Right cardiac atrium (tissue), 5 donors: ENCODE results near the gene TMEM19. TPM values are rescaled to one million over a fixed set of nuclear protein-coding genes. Genes with fewer than 3 reads are reported as not detected.
"Not testable (repeated sequence)": the region's sequence is repeated elsewhere in the genome, so short reads cannot be mapped to it uniquely, and the experiment has no call there.

ENCODE experiments used
- ATAC-seq, 2 donors: fragments of 200-7000 bp; cut with Tn5 transposase; one replicate each; pipeline versions ENCODE4 v1.8.0 to v1.9.1; 2020; ENCODE audit warnings: moderate library complexity in 2 of 2, mild to moderate bottlenecking in 1 of 2
- DNase-seq, 3 donors: peaks; one replicate each; pipeline ENCODE4 v3.0.0-alpha.2; 2020
- H3K27ac ChIP-seq: one replicate; pipeline ENCODE4 v1.5.1; 2013; ENCODE audit warnings: mild to moderate bottlenecking, low read length, control low read depth, moderate library complexity
- H3K27me3 ChIP-seq: one replicate; pipeline ENCODE4 v1.6.1; 2013; ENCODE audit not compliant: control insufficient read depth, insufficient read depth
- H3K4me1 ChIP-seq: one replicate; pipeline ENCODE4 v1.6.1; 2013; ENCODE audit warnings: low read length; ENCODE audit not compliant: control insufficient read depth, insufficient read depth
- H3K4me3 ChIP-seq: one replicate; pipeline ENCODE4 v1.5.1; 2013; ENCODE audit warnings: low read length, control low read depth
- H3K9me3 ChIP-seq: one replicate; pipeline ENCODE4 v1.6.1; 2013; ENCODE audit warnings: low read length; ENCODE audit not compliant: control insufficient read depth
- WGBS: extraction: QIAGEN DNeasy Blood & Tissue Kit; methylation state at CpG from one replicate; pipeline ENCODE4 v1.1.7; 2013; 5-methylcytosine and 5-hydroxymethylcytosine counted together
- intact Hi-C, 4 donors: fragments of 100-400 bp; cut with DNase I; formaldehyde crosslinking; loops; one replicate each; pipeline versions ENCODE4 v1.11.0 to v1.14.0; 2022 to 2023
- polyA plus RNA-seq: library from polyadenylated mRNA; stranded (reverse); fragments of 200-250 nt; gene quantifications from one replicate; pipeline ENCODE4 v1.2.3, GENCODE V29; 2013
- total RNA-seq, 4 donors: library from RNA; stranded (reverse); fragmentation: NEBNext Ultra II Directional; extraction: Animal tissue kit (Norgen Biotek cat#: 25700); gene quantifications; one replicate each; pipeline ENCODE4 v1.2.1, GENCODE V29; 2021
- donor health status: healthy with polysubstance abuse.
- donor health status: DM: no; HTN: yes; CAD: no.
- donor health status: DM: no; HTN: no; CAD: no.
- donor health status: DM: no; HTN: yes; CAD: no; lungs with severe emphysema.
- donor health status: DM: yes; HTN: yes; CAD: no.

The TMEM19 gene
- total and polyA plus RNA-seq, 5 donors: 14.0 to 31.3 (median 28.9) TPM

- no peak overlapping the region for H3K27ac ChIP-seq
- 18% methylated on average over 4 of the region's 4 CpGs for WGBS
- DNase-seq: no peak
- H3K4me1 ChIP-seq: peaks cover 3% of the 10 kb centered on the region
- intact Hi-C loops: loop anchor here in 2 of 4 donors (10.0 kb wide), 1 partner anchor 90 kb away; the partner anchor contains the start of gene RAB21 (in 2 of the 2)
- peak overlapping the region; percentile 89 for H3K4me3 ChIP-seq
- ATAC-seq: no peak
- H3K27me3 ChIP-seq: no peaks in the 10 kb centered on the region
- H3K9me3 ChIP-seq: no peaks in the 10 kb centered on the region
Measured at GRCh38 chr12:71665090-71665463, 20.8 kb upstream of the TMEM19 start.

GRCh38 chr12:71666259-71666658 is 19.6 kb upstream of the TMEM19 start:
- Histone ChIP-seq H3K4me3 (no peak overlapping the region), H3K4me1 (peaks cover 3% of the 10 kb centered on the region), H3K27me3 (no peaks in the 10 kb centered on the region), H3K9me3 (no peaks in the 10 kb centered on the region), H3K27ac (no peak overlapping the region)
- intact Hi-C loops: loop anchor here in 2 of 4 donors (10.0 kb wide), 1 partner anchor 89 kb away; the partner anchor contains the start of gene RAB21 (in 2 of the 2)
- WGBS: 99% methylated on average over 5 of the region's 5 CpGs
- DNase-seq (no peak), ATAC-seq (no peak)

GRCh38 chr12:71671311-71671710 is 14.6 kb upstream of the TMEM19 start:
- Histone ChIP-seq H3K4me1 (no peaks in the 10 kb centered on the region), H3K9me3 (no peaks in the 10 kb centered on the region), H3K27me3 (no peaks in the 10 kb centered on the region), H3K27ac (no peak overlapping the region), H3K4me3 (no peak overlapping the region)
- ATAC-seq: no peak
- no peak for DNase-seq
- intact Hi-C loops: no loop called here

- intact Hi-C loops: no loop called here
- DNase-seq (no peak), ATAC-seq (peak in 1 of 2 donors; percentile 69)
- 74% methylated on average over 1 of the region's 1 CpG for WGBS
- no peaks in the 10 kb centered on the region for H3K4me1 ChIP-seq
- H3K9me3 ChIP-seq: no peaks in the 10 kb centered on the region
- H3K27ac ChIP-seq: no peak overlapping the region
- no peak overlapping the region for H3K4me3 ChIP-seq
- no peaks in the 10 kb centered on the region for H3K27me3 ChIP-seq
Measured at GRCh38 chr12:71671816-71672215, 14.1 kb upstream of the TMEM19 start.

GRCh38 chr12:71682466-71682865 is 3.4 kb upstream of the TMEM19 start:
- Histone ChIP-seq H3K4me3 (no peak overlapping the region), H3K9me3 (no peaks in the 10 kb centered on the region), H3K27me3 (no peaks in the 10 kb centered on the region), H3K4me1 (no peaks in the 10 kb centered on the region), H3K27ac (no peak overlapping the region)
- DNase-seq (no peak), ATAC-seq (no peak)
- intact Hi-C loops: loop anchor here in 1 of 4 donors (10.0 kb wide), 1 partner anchor 72 kb away; the partner anchor contains the start of gene RAB21
- 94% methylated on average over 1 of the region's 1 CpG for WGBS

GRCh38 chr12:71683633-71684032 is 2.2 kb upstream of the TMEM19 start:
- intact Hi-C loops: loop anchor here in 1 of 4 donors (10.0 kb wide), 1 partner anchor 71 kb away; the partner anchor contains the start of gene RAB21

GRCh38 chr12:71684081-71684480 is 1.8 kb upstream of the TMEM19 start:
- ATAC-seq (no peak), DNase-seq (no peak)
- Histone ChIP-seq H3K9me3 (no peaks in the 10 kb centered on the region), H3K27ac (no peak overlapping the region), H3K4me1 (no peaks in the 10 kb centered on the region), H3K4me3 (no peak overlapping the region), H3K27me3 (no peaks in the 10 kb centered on the region)
- WGBS: 70% methylated on average over 5 of the region's 5 CpGs
- intact Hi-C loops: loop anchor here in 1 of 4 donors (10.0 kb wide), 1 partner anchor 71 kb away; the partner anchor contains the start of gene RAB21

More at GRCh38 chr12:71683633-71684032, 2.2 kb upstream of the TMEM19 start:
- H3K4me3 ChIP-seq: no peak overlapping the region
- no peaks in the 10 kb centered on the region for H3K27me3 ChIP-seq
- ATAC-seq (no peak), DNase-seq (no peak)
- WGBS: 90% methylated on average over 5 of the region's 5 CpGs
- H3K27ac ChIP-seq: no peak overlapping the region
- no peaks in the 10 kb centered on the region for H3K9me3 ChIP-seq
- no peaks in the 10 kb centered on the region for H3K4me1 ChIP-seq

- no peaks in the 10 kb centered on the region for H3K27me3 ChIP-seq
- H3K4me1 ChIP-seq: no peaks in the 10 kb centered on the region
- WGBS: 25% methylated on average over 19 of the region's 19 CpGs
- H3K4me3 ChIP-seq: peak overlapping the region; percentile 43
- H3K27ac ChIP-seq: no peak overlapping the region
- intact Hi-C loops: loop anchor here in 1 of 4 donors (10.0 kb wide), 1 partner anchor 69 kb away; the partner anchor contains the start of gene RAB21
- DNase-seq: peak in 1 of 3 donors; percentile 51
- ATAC-seq: no peak
- H3K9me3 ChIP-seq: no peaks in the 10 kb centered on the region
Measured at GRCh38 chr12:71685312-71685906, 473 bp upstream of the TMEM19 start.

- H3K27me3 ChIP-seq: no peaks in the 10 kb centered on the region
- WGBS: 10% methylated on average over 3 of the region's 3 CpGs
- ATAC-seq: no peak
- H3K4me3 ChIP-seq: peak overlapping the region; percentile 43
- no peak overlapping the region for H3K27ac ChIP-seq
- no peaks in the 10 kb centered on the region for H3K9me3 ChIP-seq
- intact Hi-C loops: loop anchor here in 1 of 4 donors (10.0 kb wide), 1 partner anchor 68 kb away; the partner anchor contains the start of gene RAB21
- no peaks in the 10 kb centered on the region for H3K4me1 ChIP-seq
- no peak for DNase-seq
Measured at GRCh38 chr12:71686658-71687025, 760 bp downstream of the TMEM19 start.

- not testable (repeated sequence) for H3K9me3 ChIP-seq, H3K27me3 ChIP-seq, H3K27ac ChIP-seq, ATAC-seq, H3K4me1 ChIP-seq, DNase-seq
- H3K4me3 ChIP-seq: peak overlapping the region; percentile 43
- intact Hi-C loops: loop anchor here in 1 of 4 donors (10.0 kb wide), 1 partner anchor 68 kb away; the partner anchor contains the start of gene RAB21
- WGBS: 81% methylated on average over 11 of the region's 11 CpGs
Measured at GRCh38 chr12:71687172-71687571, 1.3 kb downstream of the TMEM19 start.

GRCh38 chr12:71688961-71689570 is 3.2 kb downstream of the TMEM19 start:
- DNase-seq (no peak), ATAC-seq (no peak)
- peaks cover 1% of the 10 kb centered on the region for H3K4me1 ChIP-seq
- H3K27ac ChIP-seq: no peak overlapping the region
- WGBS: 81% methylated on average over 5 of the region's 5 CpGs
- no peaks in the 10 kb centered on the region for H3K27me3 ChIP-seq
- H3K4me3 ChIP-seq: no peak overlapping the region
- H3K9me3 ChIP-seq: no peaks in the 10 kb centered on the region
- intact Hi-C loops: loop anchor here in 1 of 4 donors (10.0 kb wide), 1 partner anchor 66 kb away; the partner anchor contains the start of gene RAB21
